ENCODE measurements around the gene SDC1.

SDC1 gene

GRCh38 chr2:20188851-20189250, 36.1 kb downstream of the SDC1 start:
- in situ Hi-C loops (cut with HindIII; ENCODE audit: low sequenced_read_pairs) = no loop called here

DNA sequence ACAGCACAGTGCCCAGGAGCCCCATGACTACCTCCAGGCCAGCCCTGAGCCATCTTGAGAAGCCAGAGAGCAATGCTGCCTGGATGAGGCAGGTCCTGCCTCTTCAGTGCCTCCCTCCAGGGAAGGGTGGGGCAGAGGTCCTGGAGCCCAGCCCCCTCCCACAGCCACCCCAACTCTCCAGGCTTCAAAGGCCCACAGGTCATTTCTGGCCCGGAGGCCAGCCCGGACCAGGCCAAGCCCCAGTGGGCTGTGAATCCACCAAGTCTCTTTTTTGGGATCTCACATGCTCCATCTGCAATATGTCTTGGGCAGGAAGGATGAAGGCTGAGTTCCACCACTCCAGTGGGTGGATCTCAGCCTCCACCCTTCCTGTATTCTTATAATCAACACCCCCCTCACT, 36.7 kb downstream of the SDC1 start:
- TF ChIP-seq, protein P1, sequence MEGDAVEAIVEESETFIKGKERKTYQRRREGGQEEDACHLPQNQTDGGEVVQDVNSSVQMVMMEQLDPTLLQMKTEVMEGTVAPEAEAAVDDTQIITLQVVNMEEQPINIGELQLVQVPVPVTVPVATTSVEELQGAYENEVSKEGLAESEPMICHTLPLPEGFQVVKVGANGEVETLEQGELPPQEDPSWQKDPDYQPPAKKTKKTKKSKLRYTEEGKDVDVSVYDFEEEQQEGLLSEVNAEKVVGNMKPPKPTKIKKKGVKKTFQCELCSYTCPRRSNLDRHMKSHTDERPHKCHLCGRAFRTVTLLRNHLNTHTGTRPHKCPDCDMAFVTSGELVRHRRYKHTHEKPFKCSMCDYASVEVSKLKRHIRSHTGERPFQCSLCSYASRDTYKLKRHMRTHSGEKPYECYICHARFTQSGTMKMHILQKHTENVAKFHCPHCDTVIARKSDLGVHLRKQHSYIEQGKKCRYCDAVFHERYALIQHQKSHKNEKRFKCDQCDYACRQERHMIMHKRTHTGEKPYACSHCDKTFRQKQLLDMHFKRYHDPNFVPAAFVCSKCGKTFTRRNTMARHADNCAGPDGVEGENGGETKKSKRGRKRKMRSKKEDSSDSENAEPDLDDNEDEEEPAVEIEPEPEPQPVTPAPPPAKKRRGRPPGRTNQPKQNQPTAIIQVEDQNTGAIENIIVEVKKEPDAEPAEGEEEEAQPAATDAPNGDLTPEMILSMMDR (IDR thresholded peaks at IDR 0.05; ENCODE audit: low read depth, low read length) = no peak
- DNase-seq (ENCODE audit: low read depth, low spot score) = no peak
- no peak overlapping the region for H3K4me3 ChIP-seq (ENCODE audit: low read depth, low read length)
- in situ Hi-C loops (cut with HindIII; ENCODE audit: low sequenced_read_pairs) = no loop called here

More at GRCh38 chr2:20188851-20189250, 36.1 kb downstream of the SDC1 start:
- DNase-seq (ENCODE audit: low read depth, low spot score) = no peak
- H3K4me3 ChIP-seq (ENCODE audit: low read depth, low read length) = no peak overlapping the region
- TF ChIP-seq, protein P1 (IDR thresholded peaks at IDR 0.05; ENCODE audit: low read depth, low read length) = no peak

- in situ Hi-C loops (cut with HindIII; ENCODE audit: low sequenced_read_pairs) = no loop called here
- H3K4me3 ChIP-seq (ENCODE audit: low read depth, low read length) = no peak overlapping the region
- TF ChIP-seq, protein P1 (IDR thresholded peaks at IDR 0.05; ENCODE audit: low read depth, low read length) = no peak
- DNase-seq (ENCODE audit: low read depth, low spot score) = no peak
Measured at GRCh38 chr2:20187331-20187730, 37.6 kb downstream of the SDC1 start.

DNA sequence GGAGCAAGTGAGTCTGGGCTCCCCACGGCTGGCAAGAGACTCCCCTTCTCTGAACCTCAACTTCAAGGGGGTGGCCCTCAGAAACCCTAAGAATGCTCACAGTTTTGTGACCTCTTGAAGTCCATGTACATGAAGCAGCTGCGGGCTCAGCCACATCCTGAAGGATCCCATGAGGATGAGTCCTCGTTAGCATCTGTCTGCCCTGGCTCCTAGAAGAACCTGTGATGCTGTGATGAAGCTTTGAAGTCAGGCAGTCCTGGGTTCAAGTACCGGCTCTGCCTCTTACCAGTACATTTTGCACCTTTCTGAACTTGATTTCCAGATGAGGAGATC, 38.1 kb downstream of the SDC1 start:
- TF ChIP-seq, protein P1 (IDR thresholded peaks at IDR 0.05; ENCODE audit: low read depth, low read length) = no peak
- H3K4me3 ChIP-seq (ENCODE audit: low read depth, low read length) = no peak overlapping the region
- DNase-seq (ENCODE audit: low read depth, low spot score) = no peak
- in situ Hi-C loops (cut with HindIII; ENCODE audit: low sequenced_read_pairs) = no loop called here

GRCh38 chr2:20186078-20186854, 38.7 kb downstream of the SDC1 start:
- peak; percentile 75 for DNase-seq (ENCODE audit: low read depth, low spot score)
- H3K4me3 ChIP-seq (ENCODE audit: low read depth, low read length) = no peak overlapping the region
- in situ Hi-C loops (cut with HindIII; ENCODE audit: low sequenced_read_pairs) = no loop called here

DNA sequence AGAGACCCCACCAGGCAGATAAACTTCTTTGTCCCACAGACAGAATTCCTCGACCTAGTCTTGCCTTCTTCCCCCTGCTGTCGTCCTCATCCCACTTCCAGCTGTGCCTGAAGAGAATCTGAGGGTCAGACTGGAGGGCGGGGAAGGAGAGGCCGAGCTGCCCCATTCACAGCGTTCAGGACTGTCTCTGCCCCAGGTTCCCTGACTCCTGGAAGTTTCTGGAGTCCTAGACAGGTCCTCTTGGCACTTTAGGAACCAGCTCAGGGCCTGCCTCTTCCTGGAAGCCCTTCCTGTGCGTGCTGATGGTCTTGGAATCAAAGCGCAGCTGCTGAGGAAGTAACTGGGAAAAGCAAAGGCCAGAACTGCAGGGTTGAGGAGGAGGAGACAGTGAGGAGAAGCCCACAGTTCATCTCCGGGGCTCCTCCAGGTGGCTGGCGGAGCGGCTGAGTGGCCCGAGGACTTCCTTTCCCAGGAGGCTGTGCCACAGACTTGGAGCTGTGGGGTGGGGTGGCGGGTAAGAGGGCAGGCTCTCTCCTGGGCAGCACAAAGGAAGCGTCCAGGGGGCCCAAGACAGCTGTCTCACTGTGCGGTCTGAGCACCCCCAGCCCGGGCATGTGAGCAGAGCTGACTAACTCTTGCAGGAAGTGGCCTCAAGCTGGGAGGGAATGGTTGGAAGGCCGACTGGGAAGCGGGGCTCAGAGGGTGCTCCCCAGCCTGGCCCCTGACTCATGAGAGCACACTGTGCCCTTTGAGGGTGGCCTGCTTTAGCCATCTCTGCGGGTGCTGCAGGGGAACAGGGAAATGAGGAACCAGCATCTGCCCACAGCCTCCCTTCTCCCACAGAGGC, 39.5 kb downstream of the SDC1 start:
- TF ChIP-seq, protein P1 (IDR thresholded peaks at IDR 0.05; ENCODE audit: low read depth, low read length) = no peak
- in situ Hi-C loops (cut with HindIII; ENCODE audit: low sequenced_read_pairs) = no loop called here
- no peak overlapping the region for H3K4me3 ChIP-seq (ENCODE audit: low read depth, low read length)
- peak; percentile 88 for DNase-seq (ENCODE audit: low read depth, low spot score)

More at GRCh38 chr2:20186078-20186854, 38.7 kb downstream of the SDC1 start:
- TF ChIP-seq, protein P1 (IDR thresholded peaks at IDR 0.05; ENCODE audit: low read depth, low read length) = no peak

Data from astrocyte of the spinal cord (primary cell).